GM21529 (cell line): Measurements from ENCODE around the gene ITGB1.

Experiments
- ATAC-seq: cut with Tn5 transposase; IDR thresholded peaks from one replicate; pipeline ENCODE4 v1.9.1; 2021; ENCODE audit not compliant: unreplicated experiment

ITGB1 gene

DNA sequence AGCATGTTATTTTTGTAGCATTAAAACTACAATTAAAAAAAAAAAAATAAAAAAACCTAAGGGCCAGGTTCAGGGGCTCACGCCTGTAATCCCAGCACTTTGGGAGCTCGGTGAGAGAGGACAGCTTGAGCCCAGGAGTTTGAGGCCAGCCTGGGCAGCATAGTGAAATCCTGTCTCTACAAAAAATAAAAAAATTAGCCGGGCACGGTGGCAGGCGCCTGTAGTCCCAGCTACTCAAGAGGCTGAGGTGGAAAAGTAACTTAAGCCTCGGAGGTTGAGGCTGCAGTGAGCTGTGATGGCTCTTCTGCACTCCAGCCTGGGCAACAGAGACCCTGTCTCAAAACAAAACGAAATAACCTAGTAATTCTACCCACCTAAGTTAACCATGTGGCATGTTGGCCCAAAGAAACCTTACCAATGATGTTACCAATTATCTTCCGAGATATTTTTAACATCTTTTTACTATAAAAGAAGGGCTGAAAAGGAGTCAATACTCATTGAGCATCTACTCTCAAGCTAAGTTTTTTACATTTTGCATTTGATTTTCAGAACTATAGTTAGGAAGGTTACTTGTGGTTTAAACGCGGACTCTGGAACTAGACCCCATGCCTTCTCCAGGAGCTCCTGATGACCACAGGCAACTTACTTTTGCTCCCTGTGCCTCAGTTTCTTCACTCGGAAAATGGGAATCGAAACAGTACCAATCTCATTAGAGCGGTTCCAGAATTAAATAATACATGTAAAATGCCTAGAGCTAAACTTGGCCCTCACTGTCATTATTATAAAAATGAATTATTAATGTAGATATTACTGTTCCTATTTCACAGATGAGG lies 1.4 kb downstream of the ITGB1 start:
- no peak for ATAC-seq

DNA sequence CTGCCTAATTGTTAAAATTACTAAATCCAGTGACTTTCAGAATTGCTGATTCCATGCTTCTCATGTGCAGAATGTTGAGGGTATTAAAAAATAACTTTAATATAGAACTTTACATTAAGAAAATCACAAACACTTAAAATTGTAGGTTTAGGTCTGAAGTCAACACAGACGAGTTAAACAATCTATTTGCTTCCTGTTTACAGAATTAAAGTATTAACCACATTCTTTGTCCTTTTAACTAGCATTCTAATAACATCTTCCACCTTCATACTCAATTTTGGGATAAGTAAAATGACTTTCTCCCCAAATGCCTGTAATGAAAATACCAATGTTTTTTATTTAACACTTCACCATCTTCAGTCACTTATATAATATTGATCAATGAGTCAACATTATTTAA lies 2.2 kb downstream of the ITGB1 start:
- no peak for ATAC-seq

DNA sequence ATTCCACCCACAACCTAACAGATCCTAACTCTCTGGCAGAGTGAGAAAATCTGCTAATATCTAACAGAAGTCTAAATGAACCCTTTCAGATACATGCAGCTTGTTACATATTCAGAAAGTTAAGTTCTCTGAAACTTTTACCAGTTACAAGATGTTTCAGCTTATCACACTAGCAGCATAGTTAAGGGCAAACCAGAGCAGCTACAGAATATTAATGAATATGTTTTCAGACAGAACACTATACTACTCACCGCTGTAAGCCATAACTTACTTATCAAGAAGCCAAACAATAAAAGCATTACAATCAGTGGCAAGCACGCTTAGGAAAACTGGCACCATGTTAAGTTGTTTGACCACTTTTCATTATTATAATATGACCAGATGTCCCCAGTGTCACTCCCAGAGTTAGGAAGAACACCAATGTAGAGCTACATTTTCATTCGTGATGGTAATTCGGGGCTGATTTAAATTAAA lies 2.7 kb downstream of the ITGB1 start:
- ATAC-seq, result no peak

DNA sequence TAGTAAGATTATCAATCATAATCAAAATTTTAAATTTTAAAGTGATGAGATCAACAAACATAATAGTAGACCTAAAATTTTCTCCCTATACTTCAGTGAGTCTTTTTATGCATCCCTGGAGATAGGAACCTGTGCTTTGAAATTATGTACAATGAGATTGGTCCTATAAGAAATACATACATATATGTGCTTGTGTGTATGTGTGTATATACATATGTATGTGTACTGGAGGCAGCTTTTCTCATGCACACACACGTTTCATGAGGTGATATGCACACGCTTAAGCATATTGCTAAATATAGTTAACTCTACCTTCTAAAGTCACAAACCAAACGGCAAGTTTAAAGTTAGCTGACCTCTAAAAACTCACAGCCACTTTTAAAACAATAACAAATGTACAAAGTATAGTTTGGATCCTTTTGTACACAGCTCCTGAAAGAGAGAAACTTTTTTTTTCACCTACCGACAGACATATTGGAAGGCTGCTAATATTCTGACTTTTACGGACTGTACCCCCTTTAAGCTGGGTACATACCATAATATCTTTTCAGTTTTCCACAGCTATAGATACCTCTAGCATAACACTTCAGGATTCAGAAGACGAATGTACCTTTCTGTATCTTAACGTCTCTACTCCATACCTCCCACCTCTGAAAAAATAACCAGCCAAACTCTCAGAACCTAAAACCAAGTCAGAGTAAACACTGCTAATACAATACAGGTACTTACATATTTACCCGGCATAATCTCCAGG lies 3.3 kb downstream of the ITGB1 start:
- ATAC-seq, result no peak

DNA sequence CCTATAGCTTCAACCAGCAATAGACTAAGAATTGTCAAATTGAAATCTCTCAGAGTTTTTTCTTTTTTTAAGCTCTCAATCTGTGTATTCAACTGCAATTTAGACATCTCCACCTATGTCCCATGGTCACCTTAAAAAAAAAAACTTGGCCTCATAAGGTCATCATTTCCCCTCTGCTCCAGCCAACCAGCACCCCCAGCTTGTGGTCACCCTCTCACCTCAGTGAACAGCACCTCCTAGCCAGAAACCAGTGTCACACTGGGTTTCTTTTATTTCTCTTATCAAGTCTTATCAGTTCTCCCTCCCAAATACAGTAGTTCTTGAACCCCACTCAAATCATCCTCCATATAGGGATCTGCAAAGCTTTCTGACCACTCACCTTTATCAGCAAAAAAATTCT lies 4.0 kb downstream of the ITGB1 start:
- ATAC-seq, result no peak

DNA sequence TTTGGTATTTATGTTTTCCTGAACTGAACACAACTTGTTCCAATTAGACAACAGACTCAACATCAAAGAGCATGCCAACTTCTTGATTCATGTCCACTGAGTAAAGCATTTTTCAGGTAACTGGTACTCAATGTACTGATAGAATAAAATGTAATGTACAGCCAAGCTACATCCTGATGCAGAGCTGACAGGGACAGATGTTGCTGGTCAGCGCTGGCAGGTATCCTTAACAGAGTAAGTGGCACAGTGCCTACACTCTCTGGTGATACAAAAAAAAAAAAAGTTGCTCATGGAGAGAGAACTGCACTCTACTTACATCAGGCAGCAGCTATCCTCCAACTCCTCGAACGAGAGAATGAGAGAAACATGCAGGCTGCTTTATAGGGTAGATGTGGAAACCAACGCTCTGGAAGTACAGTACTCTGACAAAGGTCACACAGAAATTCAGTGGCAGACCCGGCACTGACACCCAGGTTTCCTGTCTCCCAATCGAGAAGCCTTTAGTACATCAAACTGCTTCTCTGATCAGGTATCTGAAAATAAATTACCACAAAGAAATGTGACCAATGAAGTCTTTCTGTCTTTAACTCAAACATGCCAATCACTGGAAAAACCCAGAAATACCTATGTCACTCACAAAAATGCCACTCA lies 4.6 kb downstream of the ITGB1 start:
- no peak for ATAC-seq

DNA sequence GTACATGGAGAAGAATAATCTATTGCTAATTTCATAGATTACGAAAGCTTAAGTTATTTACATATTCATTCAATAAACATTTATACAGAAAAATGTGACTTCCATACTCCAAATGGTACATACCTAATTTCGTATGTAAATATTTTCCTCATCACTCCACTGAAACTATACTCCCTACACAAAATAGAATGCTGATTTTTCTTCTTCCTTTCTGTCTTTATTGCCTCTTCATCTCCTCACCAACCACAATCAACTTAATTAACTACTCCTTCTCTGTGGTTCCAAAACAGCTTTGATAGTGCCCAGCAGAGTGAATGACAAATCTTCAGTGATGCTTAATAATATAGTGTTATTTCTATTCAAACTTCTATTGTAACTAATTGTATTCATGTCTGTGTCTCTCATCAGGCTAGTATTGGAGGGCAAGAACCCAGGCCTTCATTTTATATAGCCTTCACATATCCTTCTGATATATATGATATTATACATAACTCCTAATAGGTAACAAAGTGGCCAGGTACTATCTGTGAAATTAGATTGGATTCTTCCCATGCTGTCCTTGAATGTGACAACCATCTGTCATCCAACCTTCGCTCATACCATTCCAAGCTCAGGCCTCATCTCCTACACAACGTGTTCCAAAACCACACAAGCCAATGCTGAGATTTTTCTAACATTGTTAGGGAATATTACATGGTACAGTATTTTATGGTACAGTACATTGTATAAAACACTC lies 5.3 kb downstream of the ITGB1 start:
- no peak for ATAC-seq

DNA sequence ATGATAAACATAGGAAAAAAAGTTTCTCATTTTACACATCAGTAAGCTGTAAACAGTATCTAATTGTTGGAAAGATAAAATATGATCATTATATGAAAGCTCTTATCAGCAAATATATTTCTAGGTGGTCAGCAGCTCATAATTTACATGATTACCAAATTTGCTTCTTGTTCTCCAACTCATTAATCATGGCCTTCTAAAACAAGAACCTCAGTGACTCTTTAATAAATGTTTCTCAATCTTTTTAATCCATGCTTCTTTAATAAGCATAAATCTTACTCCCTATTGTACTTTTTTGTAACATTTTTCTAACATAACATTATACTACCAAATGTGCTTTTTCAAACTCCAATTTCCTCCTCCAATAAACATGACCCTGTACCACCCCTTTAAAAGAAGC lies 5.9 kb downstream of the ITGB1 start:
- ATAC-seq, result no peak

DNA sequence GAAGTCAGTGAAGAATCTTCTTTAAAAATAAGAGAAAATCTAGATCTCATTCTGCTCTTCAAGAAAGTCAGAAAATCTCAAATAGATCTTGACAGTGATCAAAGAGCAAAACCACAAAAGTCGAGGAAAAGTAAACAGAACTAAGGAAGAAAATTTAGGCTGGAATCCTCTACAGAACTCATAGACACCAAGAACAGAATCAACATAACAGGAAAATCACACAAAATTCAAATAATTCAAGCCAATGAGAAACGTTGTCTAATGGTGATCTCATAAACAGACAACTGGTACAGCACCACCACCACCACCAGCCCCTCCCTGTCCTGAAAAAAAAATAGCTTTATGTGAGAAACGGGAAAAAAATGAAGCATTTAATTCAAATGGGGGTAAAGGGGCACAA lies 6.9 kb downstream of the ITGB1 start:
- no peak for ATAC-seq

DNA sequence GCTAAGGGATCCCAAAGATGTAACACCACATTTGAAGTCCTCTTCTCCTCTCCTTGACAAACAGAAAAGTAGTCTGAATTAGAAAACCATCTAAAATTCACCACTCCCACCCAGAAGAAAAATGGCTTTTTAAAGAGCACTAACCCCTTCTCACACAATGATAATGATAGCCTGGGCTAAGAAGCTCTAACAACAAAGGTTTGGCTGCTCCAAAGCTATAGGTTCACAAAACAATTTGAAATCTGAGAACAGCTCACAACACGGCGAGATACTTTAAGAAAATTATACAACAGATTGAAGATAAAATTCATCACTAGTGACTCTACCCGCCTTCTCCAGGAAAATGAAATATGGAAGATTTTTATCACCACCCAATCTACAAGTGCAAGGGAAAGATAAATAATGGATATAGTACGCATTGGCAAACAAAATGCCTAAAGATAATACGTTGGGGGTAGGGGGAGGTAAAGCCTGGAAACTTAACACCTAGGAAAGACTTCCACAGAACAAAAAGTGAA lies 7.4 kb downstream of the ITGB1 start:
- no peak for ATAC-seq

DNA sequence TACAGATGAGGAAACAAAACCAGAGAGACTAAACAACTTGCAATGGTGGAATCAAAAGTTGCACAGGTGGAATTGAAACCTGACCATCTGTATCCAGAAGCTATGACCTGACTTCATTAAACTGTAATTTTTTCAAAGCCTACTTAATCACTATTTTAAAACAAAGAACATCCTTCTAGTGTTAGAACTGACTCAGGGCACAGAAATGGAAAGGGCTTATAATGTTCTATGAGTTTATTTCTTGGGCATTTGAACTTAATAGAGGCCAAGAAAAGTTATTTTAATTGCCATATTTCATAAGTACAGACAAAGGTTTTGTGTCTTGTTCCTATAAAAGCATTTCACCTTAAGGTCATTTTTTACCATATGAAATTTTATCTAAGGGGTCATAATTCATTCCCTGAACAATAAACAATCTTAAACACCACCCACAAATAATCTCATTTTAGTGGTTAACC lies 8.8 kb downstream of the ITGB1 start:
- no peak for ATAC-seq

DNA sequence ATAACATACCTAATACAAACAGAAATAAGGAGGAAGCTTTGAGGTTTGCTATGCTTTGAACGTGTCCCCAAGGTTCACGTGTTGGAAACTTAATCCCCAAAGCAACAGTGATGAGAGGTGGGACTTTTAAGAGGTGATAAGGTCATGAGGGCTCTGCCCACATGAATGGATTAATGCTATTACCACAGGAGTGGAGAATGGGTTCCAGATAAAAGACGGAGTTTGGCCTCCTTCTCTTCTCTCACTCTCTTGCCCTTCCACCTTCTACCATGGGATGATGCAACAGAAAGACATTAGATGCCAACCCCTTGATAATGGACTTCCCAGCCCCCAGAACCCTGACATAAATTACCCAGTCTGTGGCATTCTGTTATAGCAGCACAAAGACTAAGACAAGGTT lies 9.6 kb downstream of the ITGB1 start:
- ATAC-seq, result no peak

DNA sequence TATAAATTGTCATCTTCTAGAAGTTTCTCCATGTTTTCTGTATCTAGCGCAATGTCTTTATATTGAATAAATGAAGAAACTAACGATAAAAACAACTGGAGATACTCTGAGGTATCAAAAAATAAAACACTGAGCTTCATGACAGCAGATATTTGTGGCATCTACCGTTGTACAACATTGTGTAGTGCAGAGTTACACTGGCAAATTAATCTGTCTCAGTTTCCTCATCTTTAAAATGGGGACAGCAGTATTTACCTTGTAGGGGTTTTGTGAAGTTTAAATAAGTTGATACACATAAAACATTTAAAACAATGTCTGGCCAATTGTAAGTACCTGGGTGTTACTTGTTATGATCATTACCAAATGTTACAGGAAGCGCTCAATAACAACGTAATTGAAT lies 10.4 kb downstream of the ITGB1 start:
- no peak for ATAC-seq

DNA sequence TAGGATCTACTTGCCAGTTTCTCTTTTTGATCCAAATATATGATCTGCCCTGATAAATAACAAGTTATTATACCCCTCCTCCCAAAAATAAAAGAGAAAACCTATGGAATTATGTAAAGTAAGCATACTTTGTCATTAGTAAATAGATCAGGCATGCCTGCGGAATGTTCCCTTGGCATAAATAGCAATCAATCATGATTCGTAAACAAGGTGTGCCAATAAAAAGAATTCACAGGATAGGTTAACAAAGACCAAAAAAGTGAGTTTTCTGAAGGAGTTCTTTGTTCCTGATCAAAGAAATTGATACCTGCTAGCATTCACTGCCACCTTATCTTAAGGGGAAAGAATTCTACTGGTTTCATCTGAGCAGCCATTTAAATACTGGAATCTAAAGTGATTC lies 11.9 kb downstream of the ITGB1 start:
- no peak for ATAC-seq

DNA sequence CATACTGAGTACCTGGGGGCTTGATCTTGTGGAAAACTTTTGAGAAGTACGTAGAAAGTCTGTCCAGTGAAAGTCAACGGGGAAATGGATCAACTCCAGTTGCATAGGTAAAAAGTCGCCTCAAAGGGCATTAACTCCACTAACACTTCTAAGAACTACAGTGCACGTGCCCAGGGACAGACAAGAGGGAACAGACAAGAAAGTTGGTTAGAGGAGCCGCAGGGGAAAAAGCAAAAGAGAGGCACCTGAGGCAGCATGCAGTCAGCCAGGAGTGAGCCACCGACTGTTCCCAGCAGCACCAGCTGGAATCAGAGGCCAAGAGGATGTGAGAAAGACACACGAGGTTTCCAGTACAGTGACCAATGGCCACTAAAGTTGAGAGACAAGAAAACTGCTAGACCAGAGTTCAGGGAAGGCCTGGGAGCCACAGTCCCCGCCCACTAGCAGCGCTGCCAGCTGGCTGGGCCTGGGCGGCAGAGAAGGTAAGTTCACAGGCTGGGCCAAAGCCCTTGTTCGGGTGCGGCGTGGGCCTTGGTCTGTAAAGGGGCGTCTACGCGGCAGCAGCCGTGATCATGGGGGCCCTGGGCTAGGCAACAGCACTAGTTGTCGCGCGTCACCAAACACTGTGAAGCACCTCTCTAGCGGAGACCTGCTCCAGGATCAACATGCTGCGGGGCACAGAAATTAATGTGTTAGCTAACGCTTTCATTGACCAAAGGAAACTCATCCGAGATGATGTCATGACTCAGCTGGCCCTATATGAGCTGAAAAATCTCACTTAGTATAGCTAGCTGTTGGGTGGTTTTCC lies 14.0 kb downstream of the ITGB1 start:
- ATAC-seq, result no peak

DNA sequence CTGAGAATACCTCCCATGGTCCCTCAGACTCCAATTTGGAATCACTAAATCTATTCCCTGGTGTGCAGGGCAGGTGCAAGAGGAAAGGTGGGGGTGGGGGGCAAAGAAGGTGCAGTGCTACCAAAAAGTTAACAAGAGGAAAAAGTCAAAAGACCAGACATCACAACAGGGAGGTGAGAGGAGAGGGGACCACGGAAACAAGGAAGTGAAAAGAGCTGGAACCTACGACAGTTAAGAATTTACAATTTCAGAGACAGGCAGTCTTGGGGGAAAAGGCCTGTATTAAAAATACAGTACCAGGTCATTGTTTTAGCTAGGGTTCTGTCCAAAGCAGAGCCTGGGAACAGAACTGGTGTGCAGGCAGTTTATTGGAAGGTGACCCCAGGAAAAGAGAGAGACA lies 14.6 kb downstream of the ITGB1 start:
- ATAC-seq, result peak; percentile 72

DNA sequence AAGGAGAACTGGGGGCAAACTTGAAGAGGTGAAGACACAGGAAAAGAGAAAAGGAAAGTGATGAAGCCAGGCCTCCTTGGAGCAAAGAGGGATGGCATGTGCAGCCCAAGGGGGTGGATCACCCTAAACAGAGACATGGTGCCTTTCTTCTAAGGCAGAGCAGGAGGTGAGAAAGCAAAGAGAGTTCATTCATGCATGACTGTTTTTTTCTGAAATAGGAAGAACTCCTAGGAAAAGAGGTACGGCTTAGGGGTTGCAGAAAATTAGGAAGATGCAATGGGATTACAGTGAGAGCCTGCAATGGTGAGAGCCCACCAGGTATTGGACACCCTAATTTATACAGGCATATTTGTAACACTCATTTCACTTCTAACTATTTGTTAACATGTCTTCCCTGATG lies 15.9 kb downstream of the ITGB1 start:
- ATAC-seq, result no peak

DNA sequence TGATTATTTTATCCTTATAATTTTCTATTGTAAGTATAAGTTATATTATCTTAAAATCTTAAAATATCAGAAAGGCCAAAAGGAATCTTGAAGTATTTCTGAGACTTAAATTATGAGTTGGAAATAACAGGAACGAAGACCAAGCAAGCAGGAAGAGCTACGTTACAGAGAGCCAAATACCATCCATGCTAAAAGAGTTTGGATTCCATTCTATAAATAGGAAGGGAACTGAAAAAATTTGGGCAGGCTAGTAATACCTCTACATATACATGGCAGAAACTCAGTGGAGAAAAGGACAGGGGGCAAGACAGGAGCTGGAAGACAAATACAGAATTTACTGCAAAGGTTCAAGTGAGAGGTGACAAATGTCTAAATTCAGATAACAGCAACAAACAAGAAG lies 16.7 kb downstream of the ITGB1 start:
- no peak for ATAC-seq

DNA sequence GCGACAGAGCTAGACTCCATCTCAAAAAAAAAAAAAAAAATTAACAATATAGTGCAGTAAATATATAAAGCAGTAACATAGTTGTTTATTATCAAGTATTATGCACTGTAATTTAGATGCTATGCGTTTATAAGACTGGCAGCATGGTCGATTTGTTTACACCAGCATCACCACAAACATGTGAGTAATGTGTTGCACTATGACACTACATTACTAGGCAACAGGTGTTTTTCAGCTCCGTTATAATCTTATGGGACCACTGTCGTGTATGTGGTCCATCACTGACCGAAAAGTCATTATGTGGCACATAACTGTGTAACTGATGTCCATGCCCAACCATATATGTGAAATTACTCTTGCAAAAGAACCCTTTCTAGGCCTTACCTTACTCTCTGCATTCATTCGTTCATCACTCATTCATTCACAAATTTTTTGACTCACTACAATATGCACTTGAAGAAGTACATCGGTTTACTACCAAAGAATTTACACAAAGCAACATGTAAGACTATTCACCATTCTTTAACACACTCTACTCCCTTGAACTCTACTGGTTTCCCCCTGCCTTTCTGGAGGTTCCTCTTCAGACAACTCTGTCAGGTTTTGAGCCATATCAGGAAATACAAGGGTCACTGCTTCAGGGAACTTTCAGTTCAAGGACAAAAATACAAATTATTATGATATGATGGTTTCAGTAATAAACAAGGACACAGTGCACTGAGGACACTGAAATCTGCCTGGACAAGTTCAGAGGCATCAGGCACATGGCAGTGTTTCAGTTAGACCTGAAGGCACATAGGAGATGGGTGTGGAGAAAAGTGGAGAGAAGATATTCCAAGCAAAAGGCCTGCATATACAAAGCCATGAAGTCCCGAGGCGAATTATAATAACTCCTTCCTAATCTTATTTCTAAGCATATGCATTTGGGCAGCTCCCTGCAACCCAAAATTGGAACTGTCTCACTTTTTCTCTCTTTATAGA lies 17.4 kb downstream of the ITGB1 start:
- ATAC-seq, result peak; percentile 43
